ENCODE results near the gene DAP3.

DNA sequence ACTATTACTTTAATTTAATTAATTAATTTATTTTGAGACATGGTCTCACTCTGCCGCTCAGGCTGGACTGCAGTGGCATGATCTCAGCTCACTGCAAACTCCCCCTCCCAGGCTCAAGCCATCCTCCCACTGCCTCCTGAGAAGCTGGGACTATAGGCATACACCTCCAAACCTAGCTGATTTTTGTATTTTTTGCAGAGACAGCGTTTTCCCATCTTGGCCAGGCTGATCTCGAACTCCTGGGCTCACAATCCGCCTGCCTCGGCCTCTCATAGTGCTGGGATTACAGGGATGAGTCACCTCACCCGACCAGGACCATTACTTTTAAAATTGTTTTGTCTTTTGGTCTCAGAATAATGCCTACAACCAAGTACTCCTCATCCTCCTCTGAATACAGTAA is 15.9 kb upstream of the DAP3 start:
- no peak for TF ChIP-seq EP300 (IDR thresholded peaks at IDR 0.05)
- TF ChIP-seq, protein P1, sequence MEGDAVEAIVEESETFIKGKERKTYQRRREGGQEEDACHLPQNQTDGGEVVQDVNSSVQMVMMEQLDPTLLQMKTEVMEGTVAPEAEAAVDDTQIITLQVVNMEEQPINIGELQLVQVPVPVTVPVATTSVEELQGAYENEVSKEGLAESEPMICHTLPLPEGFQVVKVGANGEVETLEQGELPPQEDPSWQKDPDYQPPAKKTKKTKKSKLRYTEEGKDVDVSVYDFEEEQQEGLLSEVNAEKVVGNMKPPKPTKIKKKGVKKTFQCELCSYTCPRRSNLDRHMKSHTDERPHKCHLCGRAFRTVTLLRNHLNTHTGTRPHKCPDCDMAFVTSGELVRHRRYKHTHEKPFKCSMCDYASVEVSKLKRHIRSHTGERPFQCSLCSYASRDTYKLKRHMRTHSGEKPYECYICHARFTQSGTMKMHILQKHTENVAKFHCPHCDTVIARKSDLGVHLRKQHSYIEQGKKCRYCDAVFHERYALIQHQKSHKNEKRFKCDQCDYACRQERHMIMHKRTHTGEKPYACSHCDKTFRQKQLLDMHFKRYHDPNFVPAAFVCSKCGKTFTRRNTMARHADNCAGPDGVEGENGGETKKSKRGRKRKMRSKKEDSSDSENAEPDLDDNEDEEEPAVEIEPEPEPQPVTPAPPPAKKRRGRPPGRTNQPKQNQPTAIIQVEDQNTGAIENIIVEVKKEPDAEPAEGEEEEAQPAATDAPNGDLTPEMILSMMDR (IDR thresholded peaks at IDR 0.05), result no peak
- no peak for TF ChIP-seq POLR2A (IDR thresholded peaks at IDR 0.05)
